Hepatocyte (in vitro differentiated cells): ENCODE data around the gene ZC3H7A.

Source experiments
- EZH2phosphoT487 ChIP-seq: fragments of 200-600 bp; sonication (generic); IDR thresholded peaks from one replicate; pipeline ENCODE4 v1.6.1; 2018; ENCODE audit warnings: antibody characterized with exemption, mild to moderate bottlenecking, low read depth, moderate library complexity; ENCODE audit not compliant: unreplicated experiment, severe bottlenecking
- TF ChIP-seq, protein P1 (sequence below): fragments of 200-600 bp; sonication (generic); IDR thresholded peaks from 2 replicates; pipeline ENCODE4 v1.5.1; 2016; ENCODE audit warnings: antibody characterized with exemption, mild to moderate bottlenecking; ENCODE audit not compliant: poor library complexity

DNA sequence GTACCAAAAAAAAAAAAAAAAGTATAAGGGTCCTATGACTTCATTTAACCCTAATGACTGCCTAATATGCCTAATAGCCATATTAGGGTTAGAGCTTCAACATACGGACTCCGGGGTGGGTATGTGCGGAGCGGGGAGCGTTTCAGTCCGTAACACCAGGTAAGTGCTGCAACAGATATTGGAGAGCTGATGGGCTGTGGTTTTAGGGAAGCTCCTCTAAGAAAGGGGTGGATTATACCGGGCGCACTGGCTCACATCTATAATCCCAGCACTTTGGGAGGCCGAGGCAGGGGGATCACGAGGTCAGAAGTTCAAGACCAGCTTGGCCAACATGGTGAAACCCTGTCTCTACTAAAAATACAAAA lies 1.9 kb upstream of the ZC3H7A start:
- TF ChIP-seq EZH2phosphoT487 = no peak
- TF ChIP-seq, protein P1, sequence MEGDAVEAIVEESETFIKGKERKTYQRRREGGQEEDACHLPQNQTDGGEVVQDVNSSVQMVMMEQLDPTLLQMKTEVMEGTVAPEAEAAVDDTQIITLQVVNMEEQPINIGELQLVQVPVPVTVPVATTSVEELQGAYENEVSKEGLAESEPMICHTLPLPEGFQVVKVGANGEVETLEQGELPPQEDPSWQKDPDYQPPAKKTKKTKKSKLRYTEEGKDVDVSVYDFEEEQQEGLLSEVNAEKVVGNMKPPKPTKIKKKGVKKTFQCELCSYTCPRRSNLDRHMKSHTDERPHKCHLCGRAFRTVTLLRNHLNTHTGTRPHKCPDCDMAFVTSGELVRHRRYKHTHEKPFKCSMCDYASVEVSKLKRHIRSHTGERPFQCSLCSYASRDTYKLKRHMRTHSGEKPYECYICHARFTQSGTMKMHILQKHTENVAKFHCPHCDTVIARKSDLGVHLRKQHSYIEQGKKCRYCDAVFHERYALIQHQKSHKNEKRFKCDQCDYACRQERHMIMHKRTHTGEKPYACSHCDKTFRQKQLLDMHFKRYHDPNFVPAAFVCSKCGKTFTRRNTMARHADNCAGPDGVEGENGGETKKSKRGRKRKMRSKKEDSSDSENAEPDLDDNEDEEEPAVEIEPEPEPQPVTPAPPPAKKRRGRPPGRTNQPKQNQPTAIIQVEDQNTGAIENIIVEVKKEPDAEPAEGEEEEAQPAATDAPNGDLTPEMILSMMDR = no peak
